NOMO-1 (cell line): ENCODE results near the gene PCDHGB3.
"Not testable (repeated sequence)": the region's sequence is repeated elsewhere in the genome, so short reads cannot be mapped to it uniquely, and the experiment has no call there.

Experiments
- DNase-seq, 2 experiments: peaks; one replicate each; lab custom pipeline; 2025; ENCODE audit not compliant: unreplicated experiment in 2 of 2; lab: John Stamatoyannopoulos, UW

The PCDHGB3 gene

DNA sequence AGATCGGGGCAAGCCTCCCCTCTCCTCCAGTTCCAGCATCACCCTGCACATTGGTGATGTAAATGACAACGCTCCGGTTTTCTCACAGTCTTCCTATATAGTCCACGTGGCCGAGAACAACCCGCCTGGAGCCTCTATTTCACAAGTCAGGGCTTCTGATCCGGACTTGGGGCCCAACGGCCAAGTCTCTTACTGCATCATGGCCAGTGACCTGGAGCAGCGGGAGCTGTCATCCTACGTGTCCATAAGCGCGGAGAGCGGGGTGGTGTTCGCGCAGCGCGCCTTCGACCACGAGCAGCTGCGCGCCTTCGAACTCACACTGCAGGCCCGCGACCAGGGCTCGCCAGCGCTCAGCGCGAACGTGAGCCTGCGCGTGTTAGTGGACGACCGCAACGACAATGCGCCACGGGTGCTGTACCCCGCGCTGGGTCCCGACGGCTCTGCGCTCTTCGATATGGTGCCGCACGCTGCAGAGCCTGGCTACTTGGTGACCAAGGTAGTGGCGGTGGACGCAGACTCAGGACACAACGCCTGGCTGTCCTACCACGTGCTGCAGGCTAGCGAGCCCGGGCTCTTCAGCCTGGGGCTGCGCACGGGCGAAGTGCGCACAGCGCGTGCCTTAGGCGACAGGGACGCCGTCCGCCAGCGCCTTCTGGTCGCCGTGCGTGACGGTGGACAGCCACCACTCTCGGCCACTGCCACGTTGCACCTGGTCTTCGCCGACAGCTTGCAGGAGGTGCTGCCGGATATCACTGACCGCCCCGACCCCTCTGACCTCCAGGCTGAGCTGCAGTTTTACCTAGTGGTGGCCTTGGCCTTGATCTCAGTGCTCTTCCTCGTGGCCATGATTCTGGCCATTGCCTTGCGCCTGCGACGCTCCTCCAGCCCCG, 19.4 kb downstream of the PCDHGB3 start:
- no peak for DNase-seq

DNA sequence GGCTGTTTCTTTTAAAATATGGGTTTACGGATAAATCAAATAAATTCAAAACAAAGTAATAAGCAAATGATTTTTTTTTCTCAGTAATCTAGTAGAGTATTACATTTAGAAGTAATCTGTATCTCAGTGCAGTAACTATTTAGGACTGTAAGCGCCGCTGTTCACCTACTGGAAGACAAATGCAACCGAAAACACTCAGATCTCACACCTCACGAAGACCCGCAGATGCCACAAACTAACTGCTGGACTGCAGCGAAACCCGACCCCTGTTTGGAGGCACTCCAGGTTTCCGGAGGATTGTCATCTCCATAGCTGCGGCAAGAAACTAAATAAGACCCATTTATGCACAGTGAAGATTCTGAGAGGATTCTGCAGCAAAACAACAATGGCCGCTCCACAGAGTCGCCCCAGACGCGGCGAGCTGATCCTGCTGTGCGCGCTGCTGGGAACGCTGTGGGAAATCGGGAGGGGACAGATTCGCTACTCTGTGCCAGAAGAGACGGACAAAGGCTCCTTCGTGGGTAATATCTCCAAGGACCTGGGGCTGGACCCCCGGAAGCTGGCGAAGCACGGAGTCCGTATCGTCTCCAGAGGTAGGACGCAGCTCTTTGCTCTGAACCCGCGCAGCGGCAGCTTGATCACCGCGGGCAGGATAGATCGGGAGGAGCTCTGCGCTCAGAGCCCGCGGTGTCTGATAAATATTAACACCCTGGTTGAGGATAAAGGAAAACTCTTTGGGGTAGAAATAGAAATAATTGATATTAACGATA, 22.6 kb downstream of the PCDHGB3 start, which contains the start of gene PCDHGA8:
TSS of gene PCDHGA8 (plus strand) at position 205 of the 770 bp plus-strand sequence. CDS start at position 386, 181 bp downstream.
- no peak for DNase-seq

DNA sequence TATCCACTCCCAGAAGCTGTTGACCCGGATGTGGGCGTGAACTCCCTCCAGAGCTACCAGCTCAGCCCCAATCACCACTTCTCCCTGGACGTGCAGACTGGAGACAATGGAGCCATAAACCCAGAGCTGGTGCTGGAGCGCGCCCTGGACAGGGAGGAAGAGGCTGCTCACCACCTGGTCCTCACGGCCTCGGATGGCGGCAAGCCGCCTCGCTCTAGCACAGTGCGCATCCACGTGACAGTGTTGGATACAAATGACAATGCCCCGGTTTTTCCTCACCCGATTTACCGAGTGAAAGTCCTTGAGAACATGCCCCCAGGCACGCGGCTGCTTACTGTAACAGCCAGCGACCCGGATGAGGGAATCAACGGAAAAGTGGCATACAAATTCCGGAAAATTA, 23.2 kb downstream of the PCDHGB3 start:
- no peak for DNase-seq

DNA sequence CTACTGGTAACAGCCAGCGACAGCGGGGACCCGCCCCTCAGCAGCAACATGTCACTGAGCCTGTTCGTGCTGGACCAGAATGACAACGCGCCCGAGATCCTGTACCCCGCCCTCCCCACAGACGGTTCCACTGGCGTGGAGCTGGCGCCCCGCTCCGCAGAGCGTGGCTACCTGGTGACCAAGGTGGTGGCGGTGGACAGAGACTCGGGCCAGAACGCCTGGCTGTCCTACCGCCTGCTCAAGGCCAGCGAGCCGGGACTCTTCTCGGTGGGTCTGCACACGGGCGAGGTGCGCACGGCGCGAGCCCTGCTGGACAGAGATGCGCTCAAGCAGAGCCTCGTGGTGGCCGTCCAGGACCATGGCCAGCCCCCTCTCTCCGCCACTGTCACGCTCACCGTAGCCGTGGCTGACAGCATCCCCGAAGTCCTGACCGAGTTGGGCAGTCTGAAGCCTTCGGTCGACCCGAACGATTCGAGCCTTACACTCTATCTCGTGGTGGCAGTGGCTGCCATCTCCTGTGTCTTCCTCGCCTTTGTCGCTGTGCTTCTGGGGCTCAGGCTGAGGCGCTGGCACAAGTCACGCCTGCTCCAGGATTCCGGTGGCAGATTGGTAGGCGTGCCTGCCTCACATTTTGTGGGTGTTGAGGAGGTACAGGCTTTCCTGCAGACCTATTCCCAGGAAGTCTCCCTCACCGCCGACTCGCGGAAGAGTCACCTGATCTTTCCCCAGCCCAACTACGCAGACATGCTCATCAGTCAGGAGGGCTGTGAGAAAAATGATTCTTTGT, 24.6 kb downstream of the PCDHGB3 start:
- not testable (repeated sequence) for DNase-seq

DNA sequence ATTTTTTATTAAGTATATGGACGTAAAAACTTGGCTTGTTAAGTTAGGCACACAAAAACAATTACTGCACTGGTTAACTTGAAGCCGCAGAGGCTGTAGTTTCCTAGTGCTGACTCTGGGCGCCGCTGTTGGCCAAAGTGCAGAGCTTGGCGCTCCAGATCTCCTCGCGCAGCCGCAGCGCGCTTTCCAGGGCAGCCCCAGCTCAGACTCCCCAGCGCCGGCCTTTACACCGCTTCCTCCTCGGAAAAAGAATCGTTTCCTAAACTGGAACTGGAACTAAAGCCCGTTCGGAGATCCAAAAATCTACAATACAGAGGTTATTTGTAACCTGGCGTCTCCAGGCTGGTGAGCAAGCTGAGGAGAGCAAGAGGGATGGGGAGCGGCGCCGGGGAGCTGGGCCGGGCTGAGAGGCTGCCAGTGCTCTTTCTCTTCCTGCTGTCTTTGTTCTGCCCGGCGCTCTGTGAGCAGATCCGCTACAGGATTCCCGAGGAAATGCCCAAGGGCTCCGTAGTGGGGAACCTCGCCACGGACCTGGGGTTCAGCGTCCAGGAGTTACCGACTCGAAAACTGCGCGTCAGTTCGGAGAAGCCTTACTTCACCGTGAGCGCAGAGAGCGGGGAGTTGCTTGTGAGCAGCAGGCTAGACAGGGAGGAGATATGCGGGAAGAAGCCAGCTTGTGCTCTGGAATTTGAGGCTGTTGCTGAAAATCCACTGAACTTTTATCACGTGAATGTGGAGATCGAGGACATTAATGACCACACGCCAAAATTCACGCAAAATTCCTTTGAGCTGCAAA, 27.9 kb downstream of the PCDHGB3 start, which contains the start of gene PCDHGB5:
TSS of gene PCDHGB5 (plus strand) at position 192 of the 796 bp plus-strand sequence. CDS start at position 373, 181 bp downstream.
- not testable (repeated sequence) for DNase-seq

DNA sequence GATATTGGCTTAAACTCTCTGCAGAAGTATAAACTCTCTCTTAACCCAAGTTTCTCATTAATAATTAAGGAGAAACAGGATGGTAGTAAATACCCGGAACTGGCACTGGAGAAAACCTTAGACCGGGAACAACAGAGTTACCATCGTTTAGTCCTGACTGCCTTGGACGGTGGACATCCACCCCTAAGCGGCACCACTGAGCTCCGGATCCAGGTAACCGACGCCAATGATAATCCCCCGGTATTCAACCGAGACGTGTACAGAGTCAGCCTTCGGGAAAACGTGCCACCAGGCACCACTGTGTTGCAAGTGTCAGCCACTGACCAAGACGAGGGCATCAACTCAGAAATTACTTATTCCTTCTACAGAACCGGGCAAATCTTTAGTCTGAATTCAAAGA, 28.6 kb downstream of the PCDHGB3 start:
- DNase-seq = no peak

DNA sequence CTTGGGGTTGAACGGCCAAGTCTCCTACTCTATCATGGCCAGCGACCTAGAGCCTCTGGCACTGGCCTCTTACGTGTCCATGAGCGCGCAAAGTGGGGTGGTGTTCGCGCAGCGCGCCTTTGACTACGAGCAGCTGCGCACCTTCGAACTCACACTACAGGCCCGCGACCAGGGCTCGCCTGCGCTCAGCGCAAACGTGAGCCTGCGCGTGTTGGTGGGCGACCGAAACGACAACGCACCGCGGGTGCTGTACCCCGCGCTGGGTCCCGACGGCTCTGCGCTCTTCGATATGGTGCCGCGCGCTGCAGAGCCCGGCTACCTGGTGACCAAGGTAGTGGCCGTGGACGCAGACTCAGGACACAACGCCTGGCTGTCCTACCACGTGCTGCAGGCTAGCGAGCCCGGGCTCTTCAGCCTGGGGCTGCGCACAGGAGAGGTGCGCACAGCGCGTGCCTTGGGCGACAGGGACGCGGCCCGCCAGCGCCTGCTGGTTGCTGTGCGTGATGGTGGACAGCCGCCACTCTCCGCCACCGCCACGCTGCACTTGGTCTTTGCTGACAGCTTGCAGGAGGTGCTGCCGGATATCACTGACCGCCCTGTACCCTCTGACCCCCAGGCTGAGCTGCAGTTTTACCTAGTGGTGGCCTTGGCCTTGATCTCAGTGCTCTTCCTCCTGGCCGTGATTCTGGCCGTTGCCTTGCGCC, 29.7 kb downstream of the PCDHGB3 start:
- DNase-seq = no peak

DNA sequence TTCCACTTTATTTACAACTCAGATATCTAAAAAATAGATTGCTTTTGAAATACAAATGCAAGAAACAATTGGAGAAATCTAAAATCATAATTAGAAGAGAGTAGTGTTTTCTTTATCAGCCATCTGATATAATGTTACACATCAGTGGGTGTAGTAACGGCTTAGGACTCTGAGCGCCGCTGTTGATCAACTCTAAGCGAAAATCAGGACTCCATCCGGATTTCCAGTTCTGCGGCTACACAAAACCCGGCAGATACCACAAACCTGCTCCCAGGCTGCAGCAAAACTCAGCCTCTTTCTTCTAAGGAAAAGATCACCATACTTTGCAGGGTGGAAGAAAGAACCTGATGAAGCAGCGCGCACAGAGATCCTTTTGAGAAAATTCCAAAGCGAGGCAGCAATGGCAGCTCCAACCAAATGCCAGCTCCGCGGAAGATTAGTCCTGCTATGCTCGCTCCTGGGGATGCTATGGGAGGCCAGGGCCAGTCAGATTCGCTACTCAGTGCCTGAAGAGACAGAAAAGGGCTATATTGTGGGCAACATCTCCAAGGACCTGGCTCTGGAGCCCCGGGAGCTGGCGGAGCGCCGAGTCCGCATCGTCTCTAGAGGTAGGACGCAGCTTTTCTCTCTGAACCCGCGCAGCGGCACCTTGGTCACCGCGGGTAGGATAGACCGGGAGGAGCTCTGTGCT, 32.7 kb downstream of the PCDHGB3 start, which contains the start of gene PCDHGA9:
TSS of gene PCDHGA9 (plus strand) at position 226 of the 691 bp plus-strand sequence. CDS start at position 401, 175 bp downstream.
- no peak for DNase-seq

DNA sequence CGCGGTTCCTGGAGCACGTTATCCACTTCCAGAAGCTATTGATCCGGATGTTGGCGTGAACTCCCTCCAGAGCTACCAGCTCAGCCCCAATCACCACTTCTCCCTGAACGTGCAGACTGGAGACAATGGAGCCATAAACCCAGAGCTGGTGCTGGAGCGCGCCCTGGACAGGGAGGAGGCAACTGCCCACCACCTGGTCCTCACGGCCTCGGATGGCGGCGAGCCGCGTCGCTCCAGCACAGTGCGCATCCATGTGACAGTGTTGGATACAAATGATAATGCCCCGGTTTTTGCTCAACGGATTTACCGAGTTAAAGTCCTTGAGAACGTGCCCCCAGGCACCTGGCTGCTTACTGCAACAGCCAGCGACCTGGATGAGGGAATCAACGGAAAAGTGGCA, 33.3 kb downstream of the PCDHGB3 start:
- no peak for DNase-seq

DNA sequence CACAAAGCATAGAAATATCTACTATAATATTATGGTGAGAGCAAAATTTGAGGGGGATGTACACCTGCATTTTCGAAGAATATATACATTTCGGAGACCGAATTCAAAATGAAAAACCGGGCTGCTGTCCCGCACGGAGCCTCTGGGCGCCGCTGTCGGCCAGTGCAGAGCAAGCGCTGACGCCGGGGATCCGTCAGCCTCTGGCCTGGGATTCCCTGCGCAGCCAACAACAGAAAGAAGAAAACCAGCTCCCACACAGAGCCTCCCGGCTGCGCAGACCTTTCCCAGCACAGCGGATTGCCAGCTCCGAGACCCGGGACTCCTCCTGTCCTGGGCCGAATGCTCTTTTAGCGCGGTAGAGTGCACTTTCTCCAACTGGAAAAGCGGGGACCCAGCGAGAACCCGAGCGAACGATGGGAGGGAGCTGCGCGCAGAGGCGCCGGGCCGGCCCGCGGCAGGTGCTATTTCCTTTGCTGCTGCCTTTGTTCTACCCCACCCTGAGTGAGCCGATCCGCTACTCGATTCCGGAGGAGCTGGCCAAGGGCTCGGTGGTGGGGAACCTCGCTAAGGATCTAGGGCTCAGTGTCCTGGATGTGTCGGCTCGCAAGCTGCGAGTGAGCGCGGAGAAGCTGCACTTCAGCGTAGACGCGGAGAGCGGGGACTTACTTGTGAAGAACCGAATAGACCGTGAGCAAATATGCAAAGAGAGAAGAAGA, 37.9 kb downstream of the PCDHGB3 start, which contains the start of gene PCDHGB6:
TSS of gene PCDHGB6 (plus strand) at position 232 of the 716 bp plus-strand sequence. CDS start at position 414, 182 bp downstream.
- DNase-seq = peak in 1 of 2 experiments; percentile 44

DNA sequence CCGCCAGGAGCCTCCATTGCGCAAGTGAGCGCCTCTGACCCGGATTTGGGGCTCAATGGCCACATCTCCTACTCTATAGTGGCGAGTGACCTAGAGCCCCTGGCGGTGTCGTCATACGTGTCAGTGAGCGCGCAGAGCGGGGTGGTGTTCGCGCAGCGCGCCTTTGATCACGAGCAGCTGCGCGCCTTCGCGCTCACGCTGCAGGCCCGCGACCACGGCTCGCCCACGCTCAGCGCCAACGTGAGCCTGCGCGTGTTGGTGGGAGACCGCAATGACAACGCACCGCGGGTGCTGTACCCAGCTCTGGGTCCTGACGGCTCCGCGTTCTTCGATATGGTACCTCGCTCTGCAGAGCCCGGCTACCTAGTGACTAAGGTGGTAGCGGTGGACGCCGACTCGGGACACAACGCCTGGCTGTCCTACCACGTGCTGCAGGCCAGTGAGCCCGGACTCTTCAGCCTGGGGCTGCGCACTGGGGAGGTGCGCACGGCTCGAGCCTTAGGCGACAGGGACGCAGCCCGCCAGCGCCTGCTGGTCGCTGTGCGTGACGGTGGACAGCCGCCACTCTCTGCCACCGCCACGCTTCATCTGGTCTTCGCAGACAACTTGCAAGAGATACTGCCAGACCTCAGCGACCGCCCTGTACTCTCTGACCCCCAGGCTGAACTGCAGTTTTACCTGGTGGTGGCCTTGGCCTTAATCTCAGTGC, 39.7 kb downstream of the PCDHGB3 start:
- DNase-seq = no peak

DNA sequence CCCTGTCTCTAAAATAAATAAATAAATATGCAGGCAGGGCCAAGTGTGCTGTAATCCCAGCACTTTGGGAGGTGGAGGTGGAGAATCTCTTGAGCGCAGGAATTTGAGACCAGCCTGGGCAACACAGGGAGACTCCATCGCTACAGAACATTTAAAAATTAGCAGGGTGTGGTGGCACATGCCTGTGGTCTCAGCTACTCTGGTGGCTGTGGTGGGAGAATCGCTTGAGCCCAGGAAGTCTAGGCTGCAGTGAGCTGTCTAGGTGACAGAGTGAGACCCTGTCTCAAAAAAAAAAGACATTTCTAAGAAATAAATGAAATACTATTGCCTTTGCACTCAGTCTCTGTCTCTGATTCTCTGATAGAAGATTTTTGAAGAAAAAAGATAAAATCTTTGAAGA, 41.5 kb downstream of the PCDHGB3 start:
- DNase-seq = no peak

DNA sequence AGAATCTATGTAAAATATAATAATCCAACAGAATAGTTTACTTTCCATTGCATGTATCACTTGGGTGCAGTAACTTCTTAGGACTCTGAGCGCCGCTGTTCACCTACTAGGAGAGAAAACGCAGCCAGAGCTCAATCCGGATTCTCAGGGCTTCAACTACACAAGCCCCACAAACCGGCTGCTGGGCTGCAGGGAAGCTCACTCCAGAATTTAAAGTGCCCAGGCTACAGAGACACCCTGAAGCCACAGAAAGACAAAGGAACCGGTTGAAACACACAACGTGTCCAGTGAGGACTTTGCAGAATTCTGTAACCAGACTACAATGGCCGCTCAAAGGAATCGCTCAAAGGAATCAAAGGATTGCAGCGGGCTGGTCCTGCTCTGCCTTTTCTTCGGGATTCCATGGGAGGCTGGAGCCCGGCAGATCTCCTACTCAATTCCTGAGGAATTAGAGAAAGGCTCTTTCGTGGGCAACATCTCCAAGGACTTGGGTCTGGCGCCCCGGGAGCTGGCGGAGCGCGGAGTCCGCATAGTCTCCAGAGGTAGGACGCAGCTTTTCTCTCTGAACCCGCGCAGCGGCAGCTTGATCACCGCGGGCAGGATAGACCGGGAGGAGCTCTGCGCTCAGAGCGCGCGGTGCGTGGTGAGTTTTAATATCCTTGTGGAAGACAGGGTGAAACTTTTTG, 43.0 kb downstream of the PCDHGB3 start, which contains the start of gene PCDHGA10:
TSS of gene PCDHGA10 (plus strand) at position 134 of the 686 bp plus-strand sequence. CDS start at position 323, 189 bp downstream.
- peak; percentile 41 to 69 for DNase-seq

DNA sequence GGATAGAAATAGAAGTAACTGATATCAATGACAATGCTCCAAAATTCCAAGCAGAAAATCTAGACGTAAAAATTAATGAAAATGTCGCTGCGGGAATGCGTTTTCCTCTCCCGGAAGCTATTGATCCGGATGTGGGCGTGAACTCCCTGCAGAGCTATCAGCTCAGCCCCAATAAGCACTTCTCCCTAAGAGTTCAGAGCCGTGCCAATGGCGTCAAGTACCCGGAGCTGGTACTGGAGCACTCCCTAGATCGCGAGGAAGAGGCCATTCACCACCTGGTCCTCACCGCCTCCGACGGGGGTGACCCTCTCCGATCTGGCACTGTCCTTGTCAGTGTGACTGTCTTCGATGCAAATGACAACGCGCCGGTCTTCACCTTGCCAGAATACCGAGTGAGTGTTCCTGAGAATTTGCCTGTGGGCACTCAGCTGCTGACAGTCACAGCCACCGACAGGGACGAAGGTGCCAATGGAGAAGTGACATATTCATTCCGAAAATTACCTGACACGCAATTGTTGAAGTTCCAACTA, 43.6 kb downstream of the PCDHGB3 start:
- no peak for DNase-seq

DNA sequence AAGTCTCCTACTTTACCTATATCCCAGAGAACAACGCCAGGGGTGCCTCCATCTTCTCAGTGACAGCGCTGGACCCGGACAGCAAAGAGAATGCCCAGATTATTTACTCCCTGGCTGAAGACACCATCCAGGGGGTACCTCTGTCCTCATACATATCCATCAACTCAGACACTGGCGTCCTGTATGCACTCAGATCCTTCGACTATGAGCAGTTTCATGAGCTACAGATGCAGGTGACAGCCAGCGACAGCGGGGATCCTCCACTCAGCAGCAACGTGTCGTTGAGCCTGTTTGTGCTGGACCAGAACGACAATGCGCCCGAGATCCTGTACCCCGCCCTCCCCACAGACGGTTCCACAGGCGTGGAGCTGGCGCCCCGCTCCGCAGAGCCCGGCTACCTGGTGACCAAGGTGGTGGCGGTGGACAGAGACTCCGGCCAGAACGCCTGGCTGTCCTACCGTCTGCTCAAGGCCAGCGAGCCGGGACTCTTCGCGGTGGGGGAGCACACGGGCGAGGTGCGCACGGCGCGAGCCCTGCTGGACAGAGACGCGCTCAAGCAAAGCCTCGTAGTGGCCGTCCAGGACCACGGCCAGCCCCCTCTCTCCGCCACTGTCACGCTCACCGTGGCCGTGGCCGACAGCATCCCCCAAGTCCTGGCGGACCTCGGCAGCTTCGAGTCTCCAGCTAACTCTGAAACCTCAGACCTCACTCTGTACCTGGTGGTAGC, 44.7 kb downstream of the PCDHGB3 start:
- DNase-seq = not testable (repeated sequence)

DNA sequence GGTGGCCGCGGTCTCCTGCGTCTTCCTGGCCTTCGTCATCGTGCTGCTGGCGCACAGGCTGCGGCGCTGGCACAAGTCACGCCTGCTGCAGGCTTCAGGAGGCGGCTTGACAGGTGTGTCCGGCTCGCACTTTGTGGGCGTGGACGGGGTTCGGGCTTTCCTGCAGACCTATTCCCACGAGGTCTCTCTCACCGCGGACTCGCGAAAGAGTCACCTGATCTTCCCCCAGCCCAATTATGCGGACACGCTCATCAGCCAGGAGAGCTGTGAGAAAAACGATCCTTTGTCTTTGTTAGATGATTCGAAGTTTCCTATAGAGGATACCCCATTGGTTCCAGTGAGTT, 45.2 kb downstream of the PCDHGB3 start:
- not testable (repeated sequence) for DNase-seq
